ENCODE data around the gene ABITRAM. TPM values are rescaled to one million over a fixed set of nuclear protein-coding genes. Genes with fewer than 3 reads are reported as not detected.
"Not testable (repeated sequence)": the region's sequence is repeated elsewhere in the genome, so short reads cannot be mapped to it uniquely, and the experiment has no call there.

The ABITRAM gene
- total and polyA plus RNA-seq, 2 of the 13 experiments (the other 11 are each of a cell fraction or from before 2014, with no cell fraction given), result 10.2 to 21.6 TPM

- peaks cover 90% of the 10 kb centered on the region for H3K4me1 ChIP-seq (ENCODE audit: insufficient read depth, low read length)
- H3K36me3 ChIP-seq (replicated peaks in 1 of 2; ENCODE audit: control insufficient read depth in 1 of 2, insufficient read depth in 2 of 2, low read length in 2 of 2), result peaks cover 12 to 23% of the 10 kb centered on the region in 2 experiments
- peak; percentile 12; the same call in 1 of the 3 replicates for ATAC-seq
- H3K27me3 ChIP-seq (ENCODE audit: control insufficient read depth in 1 of 2, insufficient read depth in 2 of 2, low read length in 2 of 2); BruUV-seq (replicated peaks); H3K9me3 ChIP-seq (ENCODE audit: low read length); H4K20me1 ChIP-seq (ENCODE audit: insufficient read depth, low read length); CTCF ChIA-PET (ENCODE audit: low intra/inter-chr PET ratio, low total read pairs); H2AFZ ChIP-seq (ENCODE audit: low read length); DNase-seq (ENCODE audit: low spot score); FAIRE-seq; TF ChIP-seq NR2F6 (IDR thresholded peaks at IDR 0.05): not testable (repeated sequence)
- H3K4me2 ChIP-seq (ENCODE audit: low read depth, low read length), result peak overlapping the region; percentile 60
- peak overlapping the region; percentile 75 for H3K9ac ChIP-seq (ENCODE audit: insufficient read depth, low read depth, low read length)
- TF ChIP-seq ZBTB40 (IDR thresholded peaks at IDR 0.05) (peak; percentile 85), ZBTB40 (CRISPR knock-in tag; IDR thresholded peaks at IDR 0.05) (peak; percentile 97), NR2F6 (CRISPR knock-in tag; IDR thresholded peaks at IDR 0.05) (0 out of 2 replicates have a peak, but pooled peaks have one; percentile 9), ZNF770 (CRISPR knock-in tag; IDR thresholded peaks at IDR 0.05) (peak; percentile 94)
- TF ChIP-seq, protein P1, sequence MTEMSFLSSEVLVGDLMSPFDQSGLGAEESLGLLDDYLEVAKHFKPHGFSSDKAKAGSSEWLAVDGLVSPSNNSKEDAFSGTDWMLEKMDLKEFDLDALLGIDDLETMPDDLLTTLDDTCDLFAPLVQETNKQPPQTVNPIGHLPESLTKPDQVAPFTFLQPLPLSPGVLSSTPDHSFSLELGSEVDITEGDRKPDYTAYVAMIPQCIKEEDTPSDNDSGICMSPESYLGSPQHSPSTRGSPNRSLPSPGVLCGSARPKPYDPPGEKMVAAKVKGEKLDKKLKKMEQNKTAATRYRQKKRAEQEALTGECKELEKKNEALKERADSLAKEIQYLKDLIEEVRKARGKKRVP (CRISPR knock-in tag; IDR thresholded peaks at IDR 0.05), result 0 out of 4 replicates have a peak, but pooled peaks of 1 of the 2 experiments have one; percentile 14
- intact Hi-C loops (cut with micrococcal nuclease; ENCODE audit: unreplicated experiment), result loop anchor here (1.0 to 5.0 kb wide), 2 partner anchors 8 to 46 kb away; partner anchors contain the start of genes ABITRAM and ELP1
- in situ Hi-C loops (cut with HindIII; ENCODE audit: extremely low pct_ligation_motif_present, low pct_unique_long_range_greater_than_20kb), result loop anchor here (5.0 kb wide), 1 partner anchor 46 kb away; the partner anchor contains the start of genes ABITRAM and ELP1
- H3K79me2 ChIP-seq (ENCODE audit: insufficient read depth, low read length), result peaks cover 49% of the 10 kb centered on the region
- H3K27ac ChIP-seq (ENCODE audit: extremely low read length, insufficient read depth, low read length), result peak overlapping the region; percentile 99
- POLR2A ChIA-PET, result interaction anchor here (0.6 to 4.7 kb wide), 10 partner anchors 7 to 195 kb away, joined by 3 to 45 read pairs (median 11); no protein-coding TSS in a partner anchor
- WGBS (ENCODE audit: low lambda C conversion rate), result 66% methylated on average over 3 of the region's 3 CpGs
- peak overlapping the region in 1 of 3 experiments; percentile 14; a peak in 1 of 6 replicates for H3K4me3 ChIP-seq (replicated peaks in 1 of 3; ENCODE audit: insufficient read depth in 1 of 3, low read depth in 2 of 3, low read length in 3 of 3)
Observed at GRCh38 chr9:108886594-108887271, 47.5 kb upstream of the ABITRAM start.
